ENCODE measurements around the gene EAF2.
A peak's percentile ranks its signal among the peaks of the same experiment; 100 is the strongest.
"Not testable (repeated sequence)": the region's sequence is repeated elsewhere in the genome, so short reads cannot be mapped to it uniquely, and the experiment has no call there.

The EAF2 gene

DNA sequence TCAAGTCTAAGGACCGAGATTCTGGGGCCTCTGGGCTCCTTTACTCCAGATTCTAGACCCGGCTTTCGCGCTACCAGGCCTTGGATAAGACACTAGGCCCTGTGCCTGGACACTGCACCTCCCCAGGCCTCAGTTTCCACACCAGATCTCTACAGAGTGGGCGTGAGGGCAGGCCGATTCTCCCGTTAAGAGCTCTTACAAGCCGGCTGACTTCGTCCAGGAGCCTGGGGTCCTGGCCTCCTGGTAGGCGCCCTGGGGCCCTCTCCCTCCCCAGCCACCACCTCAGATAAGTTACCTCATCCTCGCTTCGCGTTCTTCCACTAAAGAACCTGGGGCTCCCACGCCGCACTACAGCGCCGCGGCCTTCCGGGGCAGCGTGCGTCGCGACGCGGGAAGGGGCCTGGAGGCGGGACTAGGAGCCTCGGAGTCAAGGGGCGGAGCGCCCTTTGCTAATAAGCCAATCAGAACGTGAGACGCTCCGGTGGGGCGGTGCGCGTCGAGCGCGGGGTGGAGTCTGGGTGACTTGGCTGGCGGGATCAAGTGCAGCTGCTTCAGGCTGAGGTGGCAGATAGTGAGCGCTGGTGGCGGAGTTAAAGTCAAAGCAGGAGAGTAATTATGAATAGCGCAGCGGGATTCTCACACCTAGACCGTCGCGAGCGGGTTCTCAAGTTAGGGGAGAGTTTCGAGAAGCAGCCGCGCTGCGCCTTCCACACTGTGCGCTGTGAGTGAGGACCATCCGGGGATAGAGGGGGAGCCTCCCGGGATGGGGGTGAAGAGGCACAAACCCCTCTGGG lies at the start of gene EAF2, which contains the start of gene IQCB1:
EAF2 (plus strand) TSS at position 539 of the 794 bp plus-strand sequence; CDS start at position 616, 77 bp downstream.
IQCB1 (minus strand) TSS at position 390 of the 794 bp plus-strand sequence. CDS start 6,100 bp downstream, outside the sequence.
- peak; percentile 92 to 95 for DNase-seq

- DNase-seq: no peak
Observed at GRCh38 chr3:121786485-121786884, 48.5 kb upstream of the EAF2 start.

- DNase-seq: no peak
Observed at GRCh38 chr3:121793078-121793477, 41.9 kb upstream of the EAF2 start.

DNA sequence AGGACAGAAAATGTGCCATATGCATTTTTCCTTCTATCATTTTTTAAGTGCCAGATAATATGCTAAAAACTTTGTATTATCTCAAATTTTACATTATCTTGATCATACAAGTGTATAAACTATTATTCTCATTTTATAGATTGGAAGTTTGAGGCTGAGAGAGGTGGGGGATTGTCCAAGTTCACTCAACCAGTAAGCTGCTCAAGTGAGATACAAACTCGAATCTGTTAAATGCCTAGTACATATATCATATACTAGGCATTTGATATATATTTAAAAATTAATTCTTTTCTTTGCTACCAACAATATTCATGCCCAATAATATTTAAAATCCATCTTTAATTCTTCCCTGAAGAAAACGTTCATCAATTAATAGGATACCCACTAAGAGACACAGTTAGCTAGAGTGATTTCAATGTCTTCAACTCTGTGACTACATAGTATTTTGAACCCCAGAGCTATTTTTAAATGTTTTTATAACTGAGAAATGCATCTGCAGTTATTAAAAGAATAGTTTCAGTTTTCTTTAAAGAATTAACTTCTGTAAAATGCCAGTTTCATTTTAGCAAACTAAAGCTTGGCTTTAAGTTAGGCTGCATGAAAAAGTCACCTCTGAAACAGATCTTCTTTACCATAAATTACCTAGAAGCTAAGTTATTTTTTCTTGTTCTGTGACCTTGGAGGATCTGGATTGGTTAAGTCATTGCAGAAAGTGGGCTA lies 40.6 kb upstream of the EAF2 start:
- DNase-seq: no peak

GRCh38 chr3:121796970-121797369 lies 38.0 kb upstream of the EAF2 start:
- no peak for DNase-seq

DNA sequence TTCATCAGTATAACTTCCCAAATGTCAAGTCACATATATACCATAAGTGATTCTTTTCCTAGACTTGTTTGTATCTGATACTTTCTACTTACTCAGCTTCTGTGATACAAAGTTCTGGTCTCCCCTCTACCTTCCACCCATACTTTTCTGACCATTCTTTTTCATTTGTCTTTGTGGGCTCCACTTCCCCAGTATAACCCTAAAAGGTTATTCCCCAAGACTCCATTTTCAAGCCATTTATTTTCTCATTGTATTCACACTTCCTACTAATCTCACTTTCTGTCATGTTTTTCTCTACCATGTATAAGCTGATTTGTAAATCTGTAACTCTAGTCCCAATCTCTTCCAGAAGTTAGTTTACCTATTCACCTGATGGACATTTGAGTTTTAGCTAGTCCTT lies 34.1 kb upstream of the EAF2 start:
- no peak for DNase-seq

GRCh38 chr3:121803771-121804320 lies 31.2 kb upstream of the EAF2 start:
- DNase-seq: no peak

DNA sequence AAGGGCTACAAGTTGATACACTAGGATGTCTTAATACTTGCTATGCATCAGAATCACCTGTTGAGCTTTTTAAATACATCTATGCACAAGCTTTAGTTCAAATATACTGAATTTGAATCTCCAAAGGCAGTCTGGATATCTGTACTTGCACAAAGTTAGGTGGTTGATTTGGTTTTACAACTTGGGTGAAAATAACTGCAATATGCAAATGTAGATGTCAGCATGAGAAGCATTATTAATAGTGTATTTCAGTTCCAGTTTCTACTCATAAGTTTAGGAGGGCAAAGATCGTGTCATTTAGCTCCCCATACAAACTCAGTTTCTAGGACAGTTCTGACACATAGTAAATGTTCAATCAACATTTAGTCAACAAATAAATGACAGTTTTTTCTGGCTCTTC lies 25.8 kb upstream of the EAF2 start:
- DNase-seq: no peak

DNA sequence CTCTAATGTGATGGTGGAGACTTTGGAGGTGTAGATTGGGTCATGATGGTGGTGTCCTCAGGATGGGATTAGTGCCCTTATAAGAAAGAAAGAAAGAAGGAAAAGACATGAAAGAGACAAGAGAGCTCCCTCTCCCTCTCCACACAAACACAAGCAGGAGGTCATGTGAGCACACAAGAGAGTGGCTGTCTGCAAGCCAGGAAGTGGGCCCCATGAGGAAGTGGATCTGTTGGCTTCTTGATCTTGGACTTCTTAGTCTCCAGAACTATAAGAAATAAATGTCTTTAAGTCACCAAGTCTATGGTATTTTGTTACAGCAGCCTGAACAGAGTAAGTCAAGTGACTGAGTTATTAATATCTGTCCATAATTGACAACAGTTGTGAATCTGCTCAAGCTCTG lies 17.3 kb upstream of the EAF2 start:
- no peak for DNase-seq

DNA sequence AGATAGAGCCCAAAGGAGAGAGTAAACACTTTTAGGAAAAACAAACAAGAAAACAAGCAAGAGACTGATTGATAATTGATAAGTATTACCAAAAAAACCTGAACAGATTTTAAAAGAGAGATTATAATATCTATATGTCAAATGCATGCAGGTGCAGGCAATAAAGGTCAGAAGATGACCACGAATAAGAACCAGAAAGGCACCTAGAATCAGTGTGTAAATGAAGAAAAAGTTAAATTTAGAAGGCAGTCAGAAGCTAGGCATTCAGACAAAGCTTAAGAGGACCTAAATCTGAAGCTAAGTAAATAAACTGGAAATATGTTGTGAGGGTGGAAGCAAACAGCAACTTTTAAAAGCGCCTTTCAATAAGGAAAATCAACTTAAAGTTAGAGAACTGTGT lies 16.4 kb upstream of the EAF2 start:
- no peak for DNase-seq

DNA sequence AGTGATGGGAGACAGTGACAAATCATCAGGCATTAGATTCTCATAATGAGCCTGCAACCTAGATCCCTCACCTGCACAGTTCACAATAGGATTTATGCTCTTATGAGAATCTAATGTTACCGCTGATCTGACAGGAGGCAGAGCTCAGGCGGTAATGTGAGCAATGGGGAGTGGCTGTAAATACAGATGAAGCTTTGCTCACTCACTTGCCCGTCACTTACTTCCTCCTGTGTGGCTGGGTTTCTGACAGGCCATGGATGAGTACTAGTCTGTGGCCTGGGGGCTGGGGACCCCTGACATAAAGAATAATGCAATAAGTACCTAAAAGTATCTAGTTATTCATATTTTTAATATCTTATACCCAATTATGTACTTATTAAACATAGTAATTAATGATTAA lies 15.8 kb upstream of the EAF2 start:
- no peak for DNase-seq

DNA sequence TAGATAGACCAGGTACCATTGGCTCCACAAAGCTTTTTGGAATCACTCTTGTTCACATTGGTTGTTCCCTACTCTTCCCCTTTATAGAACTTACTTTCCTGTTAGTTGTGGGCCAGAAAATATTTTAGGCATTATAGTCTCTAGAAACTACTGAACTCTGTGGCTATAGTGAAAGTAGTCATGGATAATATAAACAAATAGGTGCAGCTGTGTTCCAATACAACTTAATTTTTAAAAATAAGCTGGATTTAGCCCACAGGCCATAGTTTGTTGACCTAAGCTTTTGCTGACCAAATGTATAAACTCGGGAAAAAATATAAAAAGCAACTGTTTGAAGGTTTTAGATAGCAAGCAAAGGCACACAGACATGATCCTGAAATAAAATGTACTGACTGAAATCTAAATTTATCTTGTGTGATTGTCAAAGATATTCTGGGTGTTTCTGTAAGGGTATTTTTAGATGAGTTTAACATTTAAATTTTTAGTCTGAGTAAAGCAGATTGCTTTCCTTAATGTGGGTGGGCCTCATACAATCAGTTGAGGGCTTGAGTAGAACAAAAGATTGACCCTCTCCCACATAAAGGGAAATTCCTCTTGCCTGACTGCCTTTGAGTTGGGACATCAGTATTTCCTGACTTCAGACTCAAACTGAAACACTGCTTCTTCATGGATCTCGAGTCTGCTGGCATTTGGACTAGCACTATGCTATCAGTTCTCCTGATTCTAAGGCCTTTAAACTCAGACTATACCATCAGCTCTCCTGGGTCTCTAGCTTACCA lies 13.4 kb upstream of the EAF2 start:
- DNase-seq: no peak

DNA sequence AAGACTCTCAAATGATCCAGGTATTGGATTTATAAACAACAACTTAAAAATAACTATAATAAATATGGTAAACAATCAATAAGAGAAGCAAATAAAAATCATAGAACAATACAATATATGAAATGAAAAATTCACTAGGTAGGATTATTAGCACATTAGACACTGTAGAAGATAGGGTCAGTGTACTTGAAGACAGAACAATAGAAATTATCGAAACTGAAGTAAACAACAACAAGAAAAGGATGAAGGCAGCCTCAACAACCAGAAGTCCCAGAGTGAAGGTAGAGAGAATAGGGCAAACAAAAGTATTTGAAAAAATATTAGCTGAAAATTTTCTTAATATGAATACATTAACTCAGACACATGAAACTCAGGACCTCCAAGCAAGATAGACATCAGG lies 12.0 kb upstream of the EAF2 start:
- DNase-seq: no peak

DNA sequence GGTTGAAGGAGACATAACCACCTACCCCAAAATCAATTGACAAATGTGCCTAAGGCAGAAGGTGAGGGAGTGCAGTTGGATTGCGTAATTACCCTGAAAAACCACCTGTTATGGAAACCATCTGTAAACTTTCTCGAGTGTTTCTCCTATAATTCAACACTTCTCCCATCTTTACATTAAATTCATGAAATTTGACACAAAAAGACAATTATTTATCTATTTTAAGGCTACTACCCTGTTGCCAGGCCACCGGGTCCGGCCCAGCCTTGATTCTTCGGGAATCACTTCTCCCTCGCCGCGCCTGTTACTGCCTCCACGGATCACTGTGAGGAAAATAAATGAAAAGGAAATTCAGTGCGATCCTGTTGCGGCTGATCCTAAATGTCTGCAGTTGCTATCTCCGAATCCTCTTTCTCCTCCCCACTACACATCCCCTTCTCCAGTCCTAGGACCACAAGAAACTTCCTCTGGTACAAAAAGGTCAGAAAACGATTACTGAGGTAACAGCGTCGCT lies 795 bp upstream of the EAF2 start:
- no peak for DNase-seq

DNA sequence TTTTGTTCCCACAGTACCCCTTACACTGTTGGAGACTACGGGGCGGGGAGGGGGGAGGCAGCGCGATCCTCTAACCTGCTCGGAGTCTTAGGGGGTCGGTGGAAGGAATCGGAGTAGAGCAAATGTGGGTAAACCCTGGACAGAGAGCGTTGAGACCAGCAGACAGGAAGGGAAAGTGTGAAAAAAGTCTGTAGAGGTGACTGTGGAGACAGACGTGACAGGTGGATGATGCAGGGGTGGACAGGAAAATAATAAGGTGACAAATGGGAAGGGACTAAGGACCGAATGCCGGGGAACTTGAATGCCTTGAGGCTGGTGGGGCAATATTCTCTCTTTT lies 424 bp downstream of the EAF2 start:
- DNase-seq: peak in 1 of 2 experiments; percentile 7

DNA sequence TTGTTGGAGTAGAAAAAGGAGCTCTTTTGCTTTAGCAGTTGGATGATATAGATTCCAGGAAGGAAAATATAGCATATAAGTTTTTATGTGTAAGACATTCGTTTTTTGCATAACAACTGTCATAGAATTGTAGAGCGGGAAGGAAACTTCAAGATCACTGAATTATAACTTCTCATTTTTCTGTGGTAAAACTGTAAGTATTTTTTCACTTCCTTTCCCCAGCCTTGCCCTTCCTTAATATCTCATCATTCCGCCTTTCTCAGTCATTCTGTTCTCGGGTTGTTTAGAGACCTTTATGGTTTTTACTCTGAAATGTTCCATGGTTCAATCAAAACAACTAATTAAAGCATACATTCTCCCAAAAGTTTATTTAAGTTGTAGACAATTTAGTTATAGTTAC lies 1.1 kb downstream of the EAF2 start:
- DNase-seq: no peak

DNA sequence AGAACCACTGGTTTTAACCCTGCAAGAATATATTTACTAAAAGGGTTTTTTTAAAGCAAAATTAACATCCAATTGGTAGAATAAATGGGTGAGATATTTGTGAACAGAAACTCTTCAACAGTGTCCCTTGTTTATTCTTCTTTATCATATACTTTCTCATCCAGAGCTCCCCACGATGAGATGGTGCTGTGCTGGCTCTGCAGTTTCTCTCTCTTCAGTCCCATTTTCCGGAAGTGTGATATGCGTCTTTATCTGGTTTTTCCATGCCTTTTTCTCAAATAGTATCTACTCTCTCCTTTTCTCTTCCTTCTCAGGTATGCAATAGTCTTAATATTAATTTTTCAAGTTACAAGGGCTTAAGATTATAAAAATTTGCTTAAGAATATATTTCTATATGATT lies 1.5 kb downstream of the EAF2 start:
- DNase-seq: no peak

GRCh38 chr3:121839962-121840361 lies 5.0 kb downstream of the EAF2 start:
- DNase-seq: no peak

DNA sequence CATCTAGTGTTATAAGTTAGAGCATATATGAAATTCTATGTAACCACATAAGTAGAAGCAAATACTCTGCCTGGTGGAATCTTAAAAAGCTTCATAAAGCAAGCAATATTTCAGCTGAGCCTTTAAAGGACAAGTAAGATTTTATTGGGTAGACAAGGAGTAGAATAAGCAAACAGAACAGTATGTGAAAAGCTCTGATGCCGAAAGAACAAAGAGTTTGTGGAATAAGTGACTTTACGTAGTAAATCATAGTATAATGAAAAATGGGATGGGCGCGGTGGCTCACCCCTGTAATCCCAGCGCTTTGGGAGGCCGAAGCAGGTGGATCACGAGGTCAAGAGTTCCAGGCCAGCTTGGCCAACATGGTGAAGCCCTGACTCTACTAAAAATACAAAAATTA lies 9.9 kb downstream of the EAF2 start:
- DNase-seq: no peak

- no peak for DNase-seq
Observed at GRCh38 chr3:121852256-121852655, 17.2 kb downstream of the EAF2 start.

DNA sequence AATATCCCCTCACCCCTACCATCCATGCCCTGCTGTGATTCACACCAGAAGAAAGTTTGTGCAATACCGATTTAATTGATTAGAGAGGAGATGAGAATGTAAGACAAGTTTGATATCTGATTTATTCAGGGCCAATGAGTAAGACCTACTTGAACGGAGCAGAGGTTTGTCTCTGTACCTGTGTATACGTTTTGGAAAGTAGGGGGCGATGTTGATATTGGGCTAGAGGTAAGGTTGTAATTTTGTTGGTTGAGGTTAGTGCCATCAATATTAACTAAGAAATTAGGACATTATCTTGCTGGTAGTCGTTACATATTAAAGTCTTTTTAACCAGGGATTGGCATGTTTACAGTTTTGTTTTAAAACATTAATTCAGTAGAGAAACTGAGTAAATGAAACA lies 20.5 kb downstream of the EAF2 start:
- DNase-seq: no peak

GRCh38 chr3:121857778-121858177 lies 22.8 kb downstream of the EAF2 start:
- DNase-seq: not testable (repeated sequence)

GRCh38 chr3:121863247-121863646 lies 28.2 kb downstream of the EAF2 start:
- DNase-seq: not testable (repeated sequence)
